Panc1 (cell line): ENCODE results near the gene ALDH2.

Experiments used
- POLR2AphosphoS5 ChIP-seq: IDR thresholded peaks from 2 replicates; pipeline ENCODE4 v1.6.1; 2012; ENCODE audit warnings: mild to moderate bottlenecking, low read depth, low read length, moderate library complexity
- SIN3A ChIP-seq: IDR thresholded peaks from 2 replicates; pipeline ENCODE4 v1.6.1; 2012; ENCODE audit warnings: low read depth, mild to moderate bottlenecking, low read length, moderate library complexity, borderline replicate concordance; ENCODE audit not compliant: insufficient read depth
- TF ChIP-seq, protein P1 (sequence below): fragments of 450-650 bp; IDR thresholded peaks from 2 replicates; pipeline ENCODE4 v1.5.1; 2017; ENCODE audit warnings: mild to moderate bottlenecking
- TF ChIP-seq, protein P2 (sequence below), 2 experiments: IDR thresholded peaks; 2 replicates each; pipeline ENCODE4 v1.6.1; 2011 to 2012; ENCODE audit warnings: low read depth in 2 of 2, control low read depth in 1 of 2, low read length in 1 of 2, mild to moderate bottlenecking in 1 of 2, moderate library complexity in 1 of 2; ENCODE audit not compliant: insufficient read depth in 1 of 2

- TF ChIP-seq, protein P1, sequence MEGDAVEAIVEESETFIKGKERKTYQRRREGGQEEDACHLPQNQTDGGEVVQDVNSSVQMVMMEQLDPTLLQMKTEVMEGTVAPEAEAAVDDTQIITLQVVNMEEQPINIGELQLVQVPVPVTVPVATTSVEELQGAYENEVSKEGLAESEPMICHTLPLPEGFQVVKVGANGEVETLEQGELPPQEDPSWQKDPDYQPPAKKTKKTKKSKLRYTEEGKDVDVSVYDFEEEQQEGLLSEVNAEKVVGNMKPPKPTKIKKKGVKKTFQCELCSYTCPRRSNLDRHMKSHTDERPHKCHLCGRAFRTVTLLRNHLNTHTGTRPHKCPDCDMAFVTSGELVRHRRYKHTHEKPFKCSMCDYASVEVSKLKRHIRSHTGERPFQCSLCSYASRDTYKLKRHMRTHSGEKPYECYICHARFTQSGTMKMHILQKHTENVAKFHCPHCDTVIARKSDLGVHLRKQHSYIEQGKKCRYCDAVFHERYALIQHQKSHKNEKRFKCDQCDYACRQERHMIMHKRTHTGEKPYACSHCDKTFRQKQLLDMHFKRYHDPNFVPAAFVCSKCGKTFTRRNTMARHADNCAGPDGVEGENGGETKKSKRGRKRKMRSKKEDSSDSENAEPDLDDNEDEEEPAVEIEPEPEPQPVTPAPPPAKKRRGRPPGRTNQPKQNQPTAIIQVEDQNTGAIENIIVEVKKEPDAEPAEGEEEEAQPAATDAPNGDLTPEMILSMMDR: no peak
- TF ChIP-seq POLR2AphosphoS5 (no peak), SIN3A (no peak)
- TF ChIP-seq, protein P2, sequence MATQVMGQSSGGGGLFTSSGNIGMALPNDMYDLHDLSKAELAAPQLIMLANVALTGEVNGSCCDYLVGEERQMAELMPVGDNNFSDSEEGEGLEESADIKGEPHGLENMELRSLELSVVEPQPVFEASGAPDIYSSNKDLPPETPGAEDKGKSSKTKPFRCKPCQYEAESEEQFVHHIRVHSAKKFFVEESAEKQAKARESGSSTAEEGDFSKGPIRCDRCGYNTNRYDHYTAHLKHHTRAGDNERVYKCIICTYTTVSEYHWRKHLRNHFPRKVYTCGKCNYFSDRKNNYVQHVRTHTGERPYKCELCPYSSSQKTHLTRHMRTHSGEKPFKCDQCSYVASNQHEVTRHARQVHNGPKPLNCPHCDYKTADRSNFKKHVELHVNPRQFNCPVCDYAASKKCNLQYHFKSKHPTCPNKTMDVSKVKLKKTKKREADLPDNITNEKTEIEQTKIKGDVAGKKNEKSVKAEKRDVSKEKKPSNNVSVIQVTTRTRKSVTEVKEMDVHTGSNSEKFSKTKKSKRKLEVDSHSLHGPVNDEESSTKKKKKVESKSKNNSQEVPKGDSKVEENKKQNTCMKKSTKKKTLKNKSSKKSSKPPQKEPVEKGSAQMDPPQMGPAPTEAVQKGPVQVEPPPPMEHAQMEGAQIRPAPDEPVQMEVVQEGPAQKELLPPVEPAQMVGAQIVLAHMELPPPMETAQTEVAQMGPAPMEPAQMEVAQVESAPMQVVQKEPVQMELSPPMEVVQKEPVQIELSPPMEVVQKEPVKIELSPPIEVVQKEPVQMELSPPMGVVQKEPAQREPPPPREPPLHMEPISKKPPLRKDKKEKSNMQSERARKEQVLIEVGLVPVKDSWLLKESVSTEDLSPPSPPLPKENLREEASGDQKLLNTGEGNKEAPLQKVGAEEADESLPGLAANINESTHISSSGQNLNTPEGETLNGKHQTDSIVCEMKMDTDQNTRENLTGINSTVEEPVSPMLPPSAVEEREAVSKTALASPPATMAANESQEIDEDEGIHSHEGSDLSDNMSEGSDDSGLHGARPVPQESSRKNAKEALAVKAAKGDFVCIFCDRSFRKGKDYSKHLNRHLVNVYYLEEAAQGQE (IDR thresholded peaks at IDR 0.05; ENCODE audit: insufficient read depth in 1 of 2, low read depth in 2 of 2, low read length in 1 of 2): no peak
These were observed 36.4 kb downstream of the ALDH2 start for GRCh38 chr12:111803038-111803626.
